ENCODE results near the gene MMADHC. TPM values are rescaled to one million over a fixed set of nuclear protein-coding genes. Genes with fewer than 3 reads are reported as not detected.
A peak's percentile ranks its signal among the peaks of the same experiment; 100 is the strongest.

Gene MMADHC
- total and polyA plus RNA-seq, 2 experiments from 2014 or later = 38.5 to 129 TPM

DNA sequence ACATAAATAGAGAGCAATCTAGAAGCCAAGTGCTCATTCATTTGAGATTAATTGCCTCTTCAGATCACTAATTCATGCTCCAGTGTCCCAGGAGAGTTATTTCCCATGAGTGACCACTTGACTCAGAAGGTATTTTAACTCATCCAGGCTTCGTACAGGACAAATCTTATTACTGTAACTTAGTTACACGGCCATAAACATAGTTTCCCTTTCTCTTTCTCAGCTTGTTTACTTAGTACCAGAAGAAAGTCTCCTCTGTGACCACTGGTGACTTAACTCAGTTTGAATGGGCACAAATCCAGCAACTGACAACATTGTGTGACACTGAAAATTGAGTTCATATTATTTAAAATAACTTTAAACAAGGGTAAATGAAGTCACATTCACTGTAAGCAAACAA, 25.3 kb downstream of the MMADHC start:
- DNase-seq (ENCODE audit: low read depth in 1 of 2, low spot score in 1 of 2) = peak in 1 of 2 donors; percentile 5
- H3K9me3 ChIP-seq (ENCODE audit: low read depth) = no peaks in the 10 kb centered on the region
- no peak overlapping the region for H3K4me3 ChIP-seq
- H3K27ac ChIP-seq = no peak overlapping the region
- H3K27me3 ChIP-seq = no peaks in the 10 kb centered on the region
- TF ChIP-seq CTCF (IDR thresholded peaks at IDR 0.05; ENCODE audit: low read depth, low read length) = no peak
- H3K36me3 ChIP-seq = no peaks in the 10 kb centered on the region
- peaks cover 9% of the 10 kb centered on the region for H3K4me1 ChIP-seq (ENCODE audit: low read depth)

DNA sequence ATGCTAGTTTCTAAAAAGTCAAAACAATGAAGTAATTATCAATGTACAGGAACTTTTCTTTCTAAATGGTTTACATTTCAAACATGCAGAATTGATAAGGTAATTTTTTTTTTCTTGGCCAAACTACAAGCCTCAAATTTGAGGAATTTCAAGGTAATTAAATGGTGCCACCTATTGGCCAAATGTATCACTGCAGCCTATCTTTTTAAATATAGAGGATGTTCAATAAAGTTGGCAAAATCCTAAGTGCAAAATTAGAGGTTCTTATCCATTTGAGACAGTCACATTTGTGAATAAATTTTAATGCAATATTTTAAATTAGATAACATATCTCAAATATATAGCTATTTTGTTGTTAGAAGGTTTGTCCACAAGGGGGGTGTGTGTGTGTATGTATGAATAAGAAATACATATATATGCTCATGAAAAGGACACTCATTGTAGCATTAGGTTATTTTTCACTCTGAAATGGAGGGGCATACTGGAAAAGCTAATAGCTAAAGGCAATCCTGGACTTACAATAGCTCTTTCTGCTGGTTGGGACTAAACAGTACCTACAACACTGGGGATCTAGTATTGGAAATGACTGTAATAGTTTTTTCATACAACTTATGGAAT, 26.2 kb downstream of the MMADHC start:
- no peaks in the 10 kb centered on the region for H3K27me3 ChIP-seq
- H3K9me3 ChIP-seq (ENCODE audit: low read depth) = no peaks in the 10 kb centered on the region
- H3K27ac ChIP-seq = no peak overlapping the region
- no peak overlapping the region for H3K4me3 ChIP-seq
- peak; percentile 75 for TF ChIP-seq CTCF (IDR thresholded peaks at IDR 0.05; ENCODE audit: low read depth, low read length)
- no peaks in the 10 kb centered on the region for H3K36me3 ChIP-seq
- peak; percentile 52 to 55 for DNase-seq (ENCODE audit: low read depth in 1 of 2, low spot score in 1 of 2)
- H3K4me1 ChIP-seq (ENCODE audit: low read depth) = peaks cover 9% of the 10 kb centered on the region

GRCh38 chr2:149559341-149560068, 28.1 kb downstream of the MMADHC start:
- no peak overlapping the region for H3K27ac ChIP-seq
- DNase-seq (ENCODE audit: low read depth in 1 of 2, low spot score in 1 of 2) = no peak
- H3K36me3 ChIP-seq = no peaks in the 10 kb centered on the region
- no peak for TF ChIP-seq CTCF (IDR thresholded peaks at IDR 0.05; ENCODE audit: low read depth, low read length)
- no peaks in the 10 kb centered on the region for H3K9me3 ChIP-seq (ENCODE audit: low read depth)
- no peak overlapping the region for H3K4me3 ChIP-seq
- H3K27me3 ChIP-seq = no peaks in the 10 kb centered on the region
- H3K4me1 ChIP-seq (ENCODE audit: low read depth) = no peaks in the 10 kb centered on the region

DNA sequence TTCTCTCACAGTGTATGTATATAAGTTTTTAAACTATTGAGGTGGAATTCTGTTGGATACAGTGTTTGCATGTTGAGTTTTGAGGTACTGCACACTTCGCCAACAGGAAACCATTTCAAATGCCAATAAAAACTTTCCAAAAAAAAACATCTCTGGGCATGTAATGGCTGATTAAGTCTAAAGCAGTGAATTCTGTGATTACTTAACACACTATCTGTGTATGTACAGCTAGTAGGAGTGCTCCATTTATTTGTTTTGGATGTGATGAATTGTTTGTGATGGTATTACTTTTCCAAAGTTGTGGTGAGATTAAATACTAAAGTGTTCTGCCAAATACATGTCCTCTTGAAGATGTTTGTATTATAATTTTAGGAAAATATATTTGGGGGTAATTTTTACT, 31.1 kb downstream of the MMADHC start:
- no peak for TF ChIP-seq CTCF (IDR thresholded peaks at IDR 0.05; ENCODE audit: low read depth, low read length)
- no peaks in the 10 kb centered on the region for H3K4me1 ChIP-seq (ENCODE audit: low read depth)
- no peaks in the 10 kb centered on the region for H3K36me3 ChIP-seq
- no peak for DNase-seq (ENCODE audit: low read depth in 1 of 2, low spot score in 1 of 2)
- H3K27me3 ChIP-seq = no peaks in the 10 kb centered on the region
- H3K9me3 ChIP-seq (ENCODE audit: low read depth) = no peaks in the 10 kb centered on the region
- H3K4me3 ChIP-seq = no peak overlapping the region
- no peak overlapping the region for H3K27ac ChIP-seq

GRCh38 chr2:149552830-149553229, 34.7 kb downstream of the MMADHC start:
- Histone ChIP-seq H3K27ac (no peak overlapping the region), H3K36me3 (no peaks in the 10 kb centered on the region), H3K4me3 (no peak overlapping the region), H3K9me3 (ENCODE audit: low read depth) (no peaks in the 10 kb centered on the region), H3K27me3 (no peaks in the 10 kb centered on the region), H3K4me1 (ENCODE audit: low read depth) (no peaks in the 10 kb centered on the region)
- no peak for DNase-seq (ENCODE audit: low read depth in 1 of 2, low spot score in 1 of 2)
- no peak for TF ChIP-seq CTCF (IDR thresholded peaks at IDR 0.05; ENCODE audit: low read depth, low read length)

All from cardiac muscle cell (in vitro differentiated cells and primary cell).